ENCODE measurements around the gene SAFB.
A peak's percentile ranks its signal among the peaks of the same experiment; 100 is the strongest.

Gene SAFB

GRCh38 chr19:5627395-5627904 lies 4.6 kb downstream of the SAFB start:
- peak in 8 of 14 donors; percentile 17 to 31 (median 25) for DNase-seq

GRCh38 chr19:5628461-5628860 lies 5.6 kb downstream of the SAFB start:
- DNase-seq, result no peak

GRCh38 chr19:5628919-5629481 lies 6.1 kb downstream of the SAFB start:
- DNase-seq, result no peak

GRCh38 chr19:5631567-5632240 lies 8.8 kb downstream of the SAFB start:
- DNase-seq, result no peak

- no peak for DNase-seq
Observed at GRCh38 chr19:5632241-5632612, 9.3 kb downstream of the SAFB start.

GRCh38 chr19:5632657-5633056 lies 9.8 kb downstream of the SAFB start:
- DNase-seq, result no peak

GRCh38 chr19:5635427-5635826 lies 12.5 kb downstream of the SAFB start:
- no peak for DNase-seq

- no peak for DNase-seq
Observed at GRCh38 chr19:5637971-5638370, 15.1 kb downstream of the SAFB start.

GRCh38 chr19:5641171-5641570 lies 18.3 kb downstream of the SAFB start:
- no peak for DNase-seq

GRCh38 chr19:5642204-5642603 lies 19.3 kb downstream of the SAFB start:
- no peak for DNase-seq

GRCh38 chr19:5643060-5643459 lies 20.2 kb downstream of the SAFB start:
- no peak for DNase-seq

- no peak for DNase-seq
Observed at GRCh38 chr19:5644037-5644436, 21.2 kb downstream of the SAFB start.

GRCh38 chr19:5645409-5645808 lies 22.5 kb downstream of the SAFB start:
- DNase-seq, result no peak

GRCh38 chr19:5646703-5647102 lies 23.8 kb downstream of the SAFB start:
- no peak for DNase-seq

GRCh38 chr19:5648464-5648863 lies 25.6 kb downstream of the SAFB start:
- no peak for DNase-seq

GRCh38 chr19:5651361-5651760 lies 28.5 kb downstream of the SAFB start:
- DNase-seq, result no peak

GRCh38 chr19:5652261-5652660 lies 29.4 kb downstream of the SAFB start:
- no peak for DNase-seq

- DNase-seq, result no peak
Observed at GRCh38 chr19:5654931-5655330, 32.0 kb downstream of the SAFB start.

GRCh38 chr19:5655412-5655811 lies 32.5 kb downstream of the SAFB start:
- no peak for DNase-seq

- no peak for DNase-seq
Observed at GRCh38 chr19:5661483-5661882, 38.6 kb downstream of the SAFB start.

GRCh38 chr19:5663904-5664303 lies 41.0 kb downstream of the SAFB start:
- DNase-seq, result no peak

GRCh38 chr19:5664515-5664914 lies 41.6 kb downstream of the SAFB start:
- DNase-seq, result no peak

- no peak for DNase-seq
Observed at GRCh38 chr19:5665781-5666513, 43.1 kb downstream of the SAFB start.
